Lower leg skin (tissue), 3 donors: ENCODE data around the gene HEPN1.

Experiments
- CTCF ChIP-seq, 3 donors: fragments of 450-650 bp; IDR thresholded peaks; one replicate each; pipeline ENCODE4 v1.5.1; 2016; ENCODE audit warnings: antibody characterized with exemption in 3 of 3, mild to moderate bottlenecking in 3 of 3, moderate library complexity in 2 of 3
- POLR2A ChIP-seq, 2 donors: fragments of 450-650 bp; IDR thresholded peaks; one replicate each; pipeline ENCODE4 v1.6.1; 2016 to 2017; ENCODE audit warnings: antibody characterized with exemption in 2 of 2, mild to moderate bottlenecking in 1 of 2, moderate library complexity in 1 of 2

GRCh38 chr11:124886476-124886875 lies 32.6 kb upstream of the HEPN1 start:
- TF ChIP-seq CTCF (IDR thresholded peaks at IDR 0.05) (no peak), POLR2A (IDR thresholded peaks at IDR 0.05) (no peak)
